ENCODE data around the gene BCL10. TPM values are rescaled to one million over a fixed set of nuclear protein-coding genes. Genes with fewer than 3 reads are reported as not detected.

Gene BCL10
- total and polyA plus RNA-seq, 2 of the 13 experiments (the other 11 are each of a cell fraction or from before 2014, with no cell fraction given), result 3.7 to 14.1 TPM

GRCh38 chr1:85262985-85263384 lies 13.4 kb downstream of the BCL10 start:
- BruUV-seq (replicated peaks), result no TSS peak
- peaks cover 2 to 15% of the 10 kb centered on the region in 2 experiments; a peak in 3 of 5 replicates for H3K36me3 ChIP-seq (replicated peaks in 1 of 2; ENCODE audit: control insufficient read depth in 1 of 2, insufficient read depth in 2 of 2, low read length in 2 of 2)
- ChIA-PET POLR2A (interaction anchor here (2.5 kb wide), 1 partner anchor 14 kb away, joined by 11 read pairs; the partner anchor contains the start of gene BCL10), CTCF (ENCODE audit: low intra/inter-chr PET ratio, low total read pairs) (no interaction called here)
- H3K79me2 ChIP-seq (ENCODE audit: insufficient read depth, low read length), result peaks cover 13% of the 10 kb centered on the region
- intact Hi-C loops (cut with micrococcal nuclease; ENCODE audit: unreplicated experiment), result no loop called here
- no peaks in the 10 kb centered on the region; a peak in 1 of 5 replicates for H3K27me3 ChIP-seq (ENCODE audit: control insufficient read depth in 1 of 2, insufficient read depth in 2 of 2, low read length in 2 of 2)
- FAIRE-seq (no peak), ATAC-seq (no peak), DNase-seq (ENCODE audit: low spot score) (no peak)
- peaks cover 6% of the 10 kb centered on the region; the same call in 1 of the 2 replicates for H4K20me1 ChIP-seq (ENCODE audit: insufficient read depth, low read length)
- no peak overlapping the region for H3K27ac ChIP-seq (ENCODE audit: extremely low read length, insufficient read depth, low read length)
- in situ Hi-C loops (cut with HindIII; ENCODE audit: extremely low pct_ligation_motif_present, low pct_unique_long_range_greater_than_20kb), result no loop called here
- H3K4me2 ChIP-seq (ENCODE audit: low read depth, low read length), result no peak overlapping the region
- no peaks in the 10 kb centered on the region for H3K9me3 ChIP-seq (ENCODE audit: low read length)
- H3K4me1 ChIP-seq (ENCODE audit: insufficient read depth, low read length), result peaks cover 25% of the 10 kb centered on the region
- no peak overlapping the region for H3K9ac ChIP-seq (ENCODE audit: insufficient read depth, low read depth, low read length)
- TF ChIP-seq ZNF644 (CRISPR knock-in tag; IDR thresholded peaks at IDR 0.05; ENCODE audit: low read depth), result no peak
- TF ChIP-seq ZNF256 (CRISPR knock-in tag; conservative IDR thresholded peaks at IDR 0.05), result no peak
- no peak for TF ChIP-seq ZMAT3 (CRISPR knock-in tag; conservative IDR thresholded peaks at IDR 0.05)
- no peak for TF ChIP-seq MYC (CRISPR knock-in tag; IDR thresholded peaks at IDR 0.05; ENCODE audit: borderline replicate concordance)
- no peak for TF ChIP-seq ZBTB7A (CRISPR knock-in tag; IDR thresholded peaks at IDR 0.05)
- TF ChIP-seq ZHX1 (CRISPR knock-in tag; IDR thresholded peaks at IDR 0.05; ENCODE audit: low read depth), result no peak
- TF ChIP-seq ZNF431 (CRISPR knock-in tag; IDR thresholded peaks at IDR 0.05; ENCODE audit: borderline replicate concordance, low read depth), result no peak
- TF ChIP-seq JUND (CRISPR knock-in tag; IDR thresholded peaks at IDR 0.05), result no peak
- no peak for TF ChIP-seq ZBTB7B (CRISPR knock-in tag; IDR thresholded peaks at IDR 0.05)
- no peak for TF ChIP-seq FOXO1 (CRISPR knock-in tag; IDR thresholded peaks at IDR 0.05)
- TF ChIP-seq NKX3-1 (CRISPR knock-in tag; IDR thresholded peaks at IDR 0.05), result no peak
- TF ChIP-seq, protein P1, sequence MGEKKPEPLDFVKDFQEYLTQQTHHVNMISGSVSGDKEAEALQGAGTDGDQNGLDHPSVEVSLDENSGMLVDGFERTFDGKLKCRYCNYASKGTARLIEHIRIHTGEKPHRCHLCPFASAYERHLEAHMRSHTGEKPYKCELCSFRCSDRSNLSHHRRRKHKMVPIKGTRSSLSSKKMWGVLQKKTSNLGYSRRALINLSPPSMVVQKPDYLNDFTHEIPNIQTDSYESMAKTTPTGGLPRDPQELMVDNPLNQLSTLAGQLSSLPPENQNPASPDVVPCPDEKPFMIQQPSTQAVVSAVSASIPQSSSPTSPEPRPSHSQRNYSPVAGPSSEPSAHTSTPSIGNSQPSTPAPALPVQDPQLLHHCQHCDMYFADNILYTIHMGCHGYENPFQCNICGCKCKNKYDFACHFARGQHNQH (CRISPR knock-in tag; IDR thresholded peaks at IDR 0.05), result no peak
- no peak for TF ChIP-seq ATRX (CRISPR knock-in tag; IDR thresholded peaks at IDR 0.05; ENCODE audit: borderline replicate concordance)
- TF ChIP-seq, protein P2, sequence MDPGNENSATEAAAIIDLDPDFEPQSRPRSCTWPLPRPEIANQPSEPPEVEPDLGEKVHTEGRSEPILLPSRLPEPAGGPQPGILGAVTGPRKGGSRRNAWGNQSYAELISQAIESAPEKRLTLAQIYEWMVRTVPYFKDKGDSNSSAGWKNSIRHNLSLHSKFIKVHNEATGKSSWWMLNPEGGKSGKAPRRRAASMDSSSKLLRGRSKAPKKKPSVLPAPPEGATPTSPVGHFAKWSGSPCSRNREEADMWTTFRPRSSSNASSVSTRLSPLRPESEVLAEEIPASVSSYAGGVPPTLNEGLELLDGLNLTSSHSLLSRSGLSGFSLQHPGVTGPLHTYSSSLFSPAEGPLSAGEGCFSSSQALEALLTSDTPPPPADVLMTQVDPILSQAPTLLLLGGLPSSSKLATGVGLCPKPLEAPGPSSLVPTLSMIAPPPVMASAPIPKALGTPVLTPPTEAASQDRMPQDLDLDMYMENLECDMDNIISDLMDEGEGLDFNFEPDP (CRISPR knock-in tag; conservative IDR thresholded peaks at IDR 0.05), result no peak
- no peak for TF ChIP-seq ZNF678 (CRISPR knock-in tag; IDR thresholded peaks at IDR 0.05)
- TF ChIP-seq CREM (IDR thresholded peaks at IDR 0.05), result no peak
- TF ChIP-seq CREM (CRISPR knock-in tag; IDR thresholded peaks at IDR 0.05), result no peak
- no peak for TF ChIP-seq HMG20B (CRISPR knock-in tag; conservative IDR thresholded peaks at IDR 0.05)
- no peak for TF ChIP-seq RBM39 (IDR thresholded peaks at IDR 0.05; ENCODE audit: low read depth, low read length, poor library complexity, severe bottlenecking)
- no peak for TF ChIP-seq TERF1 (CRISPR knock-in tag; IDR thresholded peaks at IDR 0.05)
- no peak overlapping the region for H3K4me3 ChIP-seq (replicated peaks in 1 of 3; ENCODE audit: insufficient read depth in 1 of 3, low read depth in 2 of 3, low read length in 3 of 3)
- H2AFZ ChIP-seq (ENCODE audit: low read length), result no peak overlapping the region
